IMR-90 (cell line): ENCODE results near the gene ZCCHC14. TPM values are rescaled to one million over a fixed set of nuclear protein-coding genes. Genes with fewer than 3 reads are reported as not detected.

Source experiments
- ATAC-seq: fragments of 200-7000 bp; cut with Tn5 transposase; 2 replicates; pipeline ENCODE4 v1.9.1; 2020; ENCODE audit warnings: low read depth, mild to moderate bottlenecking, moderate library complexity
- BruUV-seq: library from RNA; stranded (reverse); fragments of 400-500 nt; replicated peaks from 2 replicates; lab custom pipeline; 2021; lab: Mats Ljungman, UMichigan
- CTCF ChIA-PET: fragments of 300-600 bp; formaldehyde crosslinking; extraction: SDS; loops from one replicate; lab custom pipeline; 2021; ENCODE audit warnings: antibody characterized with exemption; lab: Yijun Ruan, JAX
- POLR2A ChIA-PET: fragments of 300-600 bp; sonication (Branson Sonifier 250); formaldehyde crosslinking; loops from one replicate; lab custom pipeline; 2022; ENCODE audit warnings: antibody characterized with exemption; ENCODE audit not compliant: unreplicated experiment; lab: Charles Lee
- DNase-seq: peaks from one replicate; pipeline ENCODE4 v3.0.0; 2013
- H2AFZ ChIP-seq: replicated peaks from 2 replicates; pipeline ENCODE3; 2013; ENCODE audit warnings: low read length, mild to moderate bottlenecking; ENCODE audit not compliant: poor library complexity
- H2AK5ac ChIP-seq: 2 replicates; pipeline ENCODE4 v1.6.1; 2013; ENCODE audit warnings: low read depth, low read length, inconsistent platforms
- H2AK9ac ChIP-seq: replicated peaks from 2 replicates; pipeline ENCODE3; 2013; ENCODE audit warnings: mild to moderate bottlenecking, low read depth, low read length, moderate library complexity; ENCODE audit not compliant: poor library complexity
- H2BK120ac ChIP-seq: 2 replicates; pipeline ENCODE4 v1.6.1; 2013; ENCODE audit warnings: low read depth, low read length, inconsistent platforms
- H2BK15ac ChIP-seq: 3 replicates; pipeline ENCODE4 v1.6.1; 2013; ENCODE audit warnings: low read depth, low read length, inconsistent platforms
- H2BK20ac ChIP-seq: 2 replicates; pipeline ENCODE4 v1.6.1; 2013; ENCODE audit warnings: low read depth, mild to moderate bottlenecking, inconsistent platforms, low read length, moderate library complexity
- H2BK5ac ChIP-seq: 2 replicates; pipeline ENCODE4 v1.6.1; 2013; ENCODE audit warnings: mild to moderate bottlenecking, low read depth, low read length, inconsistent platforms; ENCODE audit not compliant: poor library complexity, severe bottlenecking
- H3K14ac ChIP-seq: replicated peaks from 2 replicates; pipeline ENCODE4 v1.6.1; 2013; ENCODE audit warnings: low read depth, low read length, inconsistent platforms
- H3K18ac ChIP-seq: 2 replicates; pipeline ENCODE4 v1.6.1; 2013; ENCODE audit warnings: low read depth, low read length, control low read depth
- H3K23ac ChIP-seq: 2 replicates; pipeline ENCODE4 v1.6.1; 2013; ENCODE audit warnings: low read depth, low read length, inconsistent platforms
- H3K27ac ChIP-seq: 2 replicates; pipeline ENCODE4 v1.5.1; 2013; ENCODE audit warnings: mild to moderate bottlenecking, control low read depth, low read length; ENCODE audit not compliant: insufficient read depth
- H3K27me3 ChIP-seq: 2 replicates; pipeline ENCODE4 v1.6.1; 2013; ENCODE audit warnings: low read length; ENCODE audit not compliant: control insufficient read depth, insufficient read depth
- H3K36me3 ChIP-seq: 2 replicates; pipeline ENCODE4 v1.6.1; 2013; ENCODE audit warnings: low read length, mixed read lengths; ENCODE audit not compliant: control insufficient read depth, insufficient read depth
- H3K4ac ChIP-seq: 2 replicates; pipeline ENCODE4 v1.6.1; 2013; ENCODE audit warnings: low read depth, low read length, inconsistent platforms
- H3K4me1 ChIP-seq: 2 replicates; pipeline ENCODE4 v1.6.1; 2013; ENCODE audit warnings: low read length, mixed read lengths; ENCODE audit not compliant: control insufficient read depth, insufficient read depth
- H3K4me2 ChIP-seq: 2 replicates; pipeline ENCODE4 v1.6.1; 2013; ENCODE audit warnings: low read depth, mild to moderate bottlenecking, control low read depth, low read length, moderate library complexity
- H3K4me3 ChIP-seq: 2 replicates; pipeline ENCODE4 v1.5.1; 2013; ENCODE audit warnings: low read depth, mild to moderate bottlenecking, control low read depth, low read length, moderate library complexity; ENCODE audit not compliant: insufficient read depth
- H3K56ac ChIP-seq: 2 replicates; pipeline ENCODE4 v1.6.1; 2013; ENCODE audit warnings: low read length, inconsistent platforms; ENCODE audit not compliant: insufficient read depth; ENCODE audit errors: extremely low read depth
- H3K79me1 ChIP-seq, 2 experiments: 2 replicates each; pipeline ENCODE4 v1.6.1; 2013; ENCODE audit warnings: low read length in 2 of 2, inconsistent platforms in 1 of 2, low read depth in 1 of 2
- H3K9ac ChIP-seq: 2 replicates; pipeline ENCODE4 v1.6.1; 2013; ENCODE audit warnings: low read depth, low read length, control low read depth
- H3K9me1 ChIP-seq: 2 replicates; pipeline ENCODE4 v1.6.1; 2013; ENCODE audit warnings: low read length, inconsistent platforms; ENCODE audit not compliant: insufficient read depth
- H3K9me3 ChIP-seq: 2 replicates; pipeline ENCODE4 v1.6.1; 2013; ENCODE audit warnings: low read length; ENCODE audit not compliant: control insufficient read depth, insufficient read depth
- H4K20me1 ChIP-seq: 2 replicates; pipeline ENCODE4 v1.6.1; 2013; ENCODE audit warnings: low read length, inconsistent platforms; ENCODE audit not compliant: insufficient read depth
- H4K5ac ChIP-seq: 2 replicates; pipeline ENCODE4 v1.6.1; 2013; ENCODE audit warnings: mild to moderate bottlenecking, low read depth, low read length, control low read depth
- H4K8ac ChIP-seq, 2 experiments: 2 replicates each; pipeline ENCODE4 v1.6.1; 2013; ENCODE audit warnings: low read depth in 2 of 2, low read length in 2 of 2, control low read depth in 1 of 2, inconsistent platforms in 1 of 2
- H4K91ac ChIP-seq: 2 replicates; pipeline ENCODE4 v1.6.1; 2013; ENCODE audit warnings: low read depth, low read length, inconsistent platforms; ENCODE audit not compliant: insufficient read depth
- CEBPB ChIP-seq: IDR thresholded peaks from 2 replicates; pipeline ENCODE4 v1.6.1; 2012; ENCODE audit warnings: low read depth, low read length, improper control_type of control experiment
- CTCF ChIP-seq: conservative IDR thresholded peaks from 2 replicates; pipeline ENCODE4 v1.5.1; 2012; ENCODE audit warnings: mild to moderate bottlenecking, low read depth, low read length, improper control_type of control experiment
- MAFK ChIP-seq: IDR thresholded peaks from 2 replicates; pipeline ENCODE4 v1.6.1; 2012; ENCODE audit warnings: low read depth, low read length, improper control_type of control experiment
- MAZ ChIP-seq: IDR thresholded peaks from 2 replicates; pipeline ENCODE4 v1.6.1; 2012; ENCODE audit warnings: low read depth, mild to moderate bottlenecking, low read length, improper control_type of control experiment, moderate library complexity, borderline replicate concordance
- MXI1 ChIP-seq: IDR thresholded peaks from 2 replicates; pipeline ENCODE4 v1.6.1; 2012; ENCODE audit warnings: low read depth, mild to moderate bottlenecking, low read length, moderate library complexity, borderline replicate concordance
- POLR2A ChIP-seq: IDR thresholded peaks from 2 replicates; pipeline ENCODE4 v1.6.1; 2012; ENCODE audit warnings: mild to moderate bottlenecking, low read depth, low read length
- RAD21 ChIP-seq: IDR thresholded peaks from 2 replicates; pipeline ENCODE4 v1.6.1; 2012; ENCODE audit warnings: low read length, improper control_type of control experiment
- RCOR1 ChIP-seq: IDR thresholded peaks from 2 replicates; pipeline ENCODE4 v1.6.1; 2012; ENCODE audit warnings: mild to moderate bottlenecking, low read length, improper control_type of control experiment; ENCODE audit not compliant: insufficient replicate concordance
- WGBS, 2 experiments: methylation state at CpG; one replicate each; pipeline versions ENCODE4 v1.1.5 to v1.1.7; 2013; ENCODE audit warnings: missing lambda C conversion rate in 2 of 2; ENCODE audit not compliant: insufficient read length in 1 of 2; ENCODE audit errors: extremely low coverage in 2 of 2; 5-methylcytosine and 5-hydroxymethylcytosine counted together
- dilution Hi-C: fragments of 300-500 bp; cut with HindIII; formaldehyde crosslinking; loops from one replicate; pipeline ENCODE4 v1.14.3; 2018; ENCODE audit warnings: low sequenced_read_pairs; ENCODE audit not compliant: unreplicated experiment
- in situ Hi-C: fragments of 300-500 bp; cut with MboI; formaldehyde crosslinking; loops from 3 replicates; pipeline ENCODE4 v1.14.3; 2019; ENCODE audit warnings: low sequenced_read_pairs, inconsistent platforms, mixed read lengths
- intact Hi-C: fragments of 100-400 bp; cut with micrococcal nuclease; formaldehyde crosslinking; loops from 2 replicates; pipeline ENCODE4 v1.10.0; 2022
- polyA plus RNA-seq, 3 experiments: library from polyadenylated mRNA; depleted of rRNA; stranded (reverse); fragments of >200 nt; gene quantifications; 2 replicates each; pipeline ENCODE4 v1.2.3, GENCODE V29; 2012; ENCODE audit warnings: low replicate concordance in 1 of 3
- total RNA-seq: library from RNA; depleted of rRNA; stranded (reverse); fragments of >200 nt; gene quantifications from 2 replicates; pipeline ENCODE4 v1.2.3, GENCODE V29; 2012

The ZCCHC14 gene
- total and polyA plus RNA-seq, 2 of the 4 experiments (the other 2 are of a cell fraction): 2.5 to 5.3 TPM

GRCh38 chr16:87459833-87460232 is 33.0 kb downstream of the ZCCHC14 start:
- no peak overlapping the region for H2BK20ac ChIP-seq
- CTCF ChIA-PET: no interaction called here
- H3K79me1 ChIP-seq: peaks cover 31 to 62% of the 10 kb centered on the region in 2 experiments
- H3K27ac ChIP-seq: no peak overlapping the region
- no peak overlapping the region for H3K9ac ChIP-seq
- no peak overlapping the region for H3K14ac ChIP-seq
- no peak overlapping the region for H2BK5ac ChIP-seq
- no peak overlapping the region for H3K23ac ChIP-seq
- H3K4ac ChIP-seq: no peak overlapping the region
- peaks cover 26% of the 10 kb centered on the region for H4K20me1 ChIP-seq
- dilution Hi-C loops: no loop called here
- no peak overlapping the region for H3K4me2 ChIP-seq
- H3K4me1 ChIP-seq: peaks cover 24% of the 10 kb centered on the region
- intact Hi-C loops: no loop called here
- H3K36me3 ChIP-seq: peaks cover 17% of the 10 kb centered on the region
- H2AK9ac ChIP-seq: no peak overlapping the region
- peaks cover 28% of the 10 kb centered on the region for H3K9me1 ChIP-seq
- H4K5ac ChIP-seq: no peak overlapping the region
- POLR2A ChIA-PET: no interaction called here
- no peak overlapping the region for H3K18ac ChIP-seq
- no peak for DNase-seq
- H4K91ac ChIP-seq: no peak overlapping the region
- H4K8ac ChIP-seq: no peak overlapping the region
- in situ Hi-C loops: no loop called here
- H3K4me3 ChIP-seq: no peak overlapping the region
- H3K9me3 ChIP-seq: no peaks in the 10 kb centered on the region
- no peak overlapping the region for H2AFZ ChIP-seq
- no CpG with 5 or more reads among the region's 9 CpGs for WGBS, 2 experiments
- ATAC-seq: no peak
- TF ChIP-seq POLR2A (no peak), MAFK (no peak), CTCF (no peak), MAZ (no peak), RAD21 (no peak), CEBPB (no peak), MXI1 (no peak), RCOR1 (no peak)
- H3K56ac ChIP-seq: no peak overlapping the region
- H2BK15ac ChIP-seq: no peak overlapping the region
- no TSS peak for BruUV-seq
- H2AK5ac ChIP-seq: no peak overlapping the region
- no peaks in the 10 kb centered on the region for H3K27me3 ChIP-seq
- no peak overlapping the region for H2BK120ac ChIP-seq
